ENCODE data around the gene PSG6. TPM values are rescaled to one million over a fixed set of nuclear protein-coding genes. Genes with fewer than 3 reads are reported as not detected.
"Not testable (repeated sequence)": the region's sequence is repeated elsewhere in the genome, so short reads cannot be mapped to it uniquely, and the experiment has no call there.

Gene PSG6
- total RNA-seq, 2 donors from 2014 or later: not detected

- H3K4me3 Mint-ChIP-seq; ATAC-seq (replicated peaks); H3K9me3 Mint-ChIP-seq: not testable (repeated sequence)
These were observed 64.9 kb downstream of the PSG6 start for GRCh38 chr19:42852821-42853220.

More at GRCh38 chr19:42852821-42853220, 64.9 kb downstream of the PSG6 start:
- H3K27me3 Mint-ChIP-seq; H3K4me1 Mint-ChIP-seq; H3K36me3 Mint-ChIP-seq (ENCODE audit: low read depth); H3K27ac Mint-ChIP-seq: not testable (repeated sequence)

Other genes starting within 250 kb of the PSG6 start
- gene PSG3, start 177.4 kb downstream of the PSG6 start, total RNA-seq: under 1 TPM; 0.13 to 0.19 TPM
- gene PSG8, start 152.2 kb downstream of the PSG6 start, total RNA-seq: not detected
- gene PSG1, start 38.2 kb downstream of the PSG6 start, total RNA-seq: under 1 TPM; 0.45 to 0.58 TPM
- not detected for gene PSG7, start 19.3 kb upstream of the PSG6 start, total RNA-seq
- gene PSG11, start 108.6 kb upstream of the PSG6 start, total RNA-seq: under 1 TPM; 0.32 to 0.35 TPM
- gene PSG2, start 164.8 kb upstream of the PSG6 start, total RNA-seq: under 1 TPM in 1 of 2 donors, not detected in 1; 0.15 TPM

Data from activated T-helper 17 cell treated with anti-CD3 and anti-CD28 coated beads, Interleukin-2, amount 50 U/mL, for 72 hours (primary cell).